Neural progenitor cell (in vitro differentiated cells): Measurements from ENCODE around the gene PSKH1.

Experiments
- CTCF ChIP-seq: fragments of 200-600 bp; sonication (generic); IDR thresholded peaks from 2 replicates; pipeline ENCODE4 v1.5.1; 2017; ENCODE audit warnings: antibody characterized with exemption, mild to moderate bottlenecking
- EZH2 ChIP-seq: fragments of 200-600 bp; sonication (generic); IDR thresholded peaks from 2 replicates; pipeline ENCODE4 v1.6.1; 2017; ENCODE audit warnings: antibody characterized with exemption, mild to moderate bottlenecking, moderate library complexity

GRCh38 chr16:67853670-67854069 is 39.4 kb upstream of the PSKH1 start:
- TF ChIP-seq CTCF, result no peak
- no peak for TF ChIP-seq EZH2
